Thyroid gland (tissue), 4 donors: ENCODE measurements around the gene ANKRD6. TPM values are rescaled to one million over a fixed set of nuclear protein-coding genes. Genes with fewer than 3 reads are reported as not detected.

Source experiments
- DNase-seq, 2 donors: peaks; one replicate each; pipeline ENCODE4 v3.0.0-alpha.2; 2019
- H3K27ac ChIP-seq, 3 donors: fragments of 200-600 bp; sonication (generic); 1 replicate in 2 of 3; 2 replicates in 1 of 3; pipeline ENCODE4 v1.5.1; 2016 to 2019; ENCODE audit warnings: mild to moderate bottlenecking in 1 of 3, moderate library complexity in 1 of 3
- H3K27me3 ChIP-seq: fragments of 200-600 bp; sonication (generic); one replicate; pipeline ENCODE4 v1.5.1; 2019
- H3K36me3 ChIP-seq, 2 donors: fragments of 200-600 bp; sonication (generic); one replicate each; pipeline ENCODE4 v1.5.1; 2016 to 2019
- H3K4me1 ChIP-seq, 2 donors: fragments of 200-600 bp; sonication (generic); one replicate each; pipeline ENCODE4 v1.5.1; 2017 to 2019
- H3K4me3 ChIP-seq, 3 donors: fragments of 200-600 bp; sonication (generic); replicated peaks in 1 of 3; 1 replicate in 2 of 3; 2 replicates in 1 of 3; pipeline ENCODE4 v1.5.1; 2016; ENCODE audit warnings: mild to moderate bottlenecking in 1 of 3
- H3K9me3 ChIP-seq: fragments of 200-600 bp; sonication (generic); one replicate; pipeline ENCODE4 v1.5.1; 2017
- POLR2A ChIP-seq, 2 donors: fragments of 450-650 bp; IDR thresholded peaks; one replicate each; pipeline ENCODE4 v1.6.1; 2017; ENCODE audit warnings: antibody characterized with exemption in 2 of 2, mild to moderate bottlenecking in 2 of 2, moderate library complexity in 1 of 2
- WGBS, 2 donors: methylation state at CpG; one replicate each; pipeline ENCODE4 v1.1.5; 2017; 5-methylcytosine and 5-hydroxymethylcytosine counted together
- intact Hi-C: fragments of 100-400 bp; cut with DNase I; formaldehyde crosslinking; loops from one replicate; pipeline ENCODE4 v1.15.1; 2023
- total RNA-seq, 4 donors: library from RNA; depleted of rRNA; stranded (reverse); fragments of >200 nt; gene quantifications; one replicate each; pipeline ENCODE4 v1.2.3, GENCODE V29; 2016
- TF ChIP-seq, protein P1 (sequence below), 6 experiments: fragments of 200-600 bp in 3 of 6; fragments of 450-650 bp in 3 of 6; sonication (generic) in 3 of 6; IDR thresholded peaks; one replicate each; pipeline ENCODE4 v1.5.1; 2016 to 2019; ENCODE audit warnings: antibody characterized with exemption in 6 of 6, mild to moderate bottlenecking in 2 of 6, inconsistent platforms in 1 of 6, moderate library complexity in 1 of 6

The ANKRD6 gene
- total RNA-seq, 4 donors from 2014 or later: 18.2 to 50.6 (median 20.6) TPM

GRCh38 chr6:89585154-89585553, 152.2 kb downstream of the ANKRD6 start:
- TF ChIP-seq, protein P1, sequence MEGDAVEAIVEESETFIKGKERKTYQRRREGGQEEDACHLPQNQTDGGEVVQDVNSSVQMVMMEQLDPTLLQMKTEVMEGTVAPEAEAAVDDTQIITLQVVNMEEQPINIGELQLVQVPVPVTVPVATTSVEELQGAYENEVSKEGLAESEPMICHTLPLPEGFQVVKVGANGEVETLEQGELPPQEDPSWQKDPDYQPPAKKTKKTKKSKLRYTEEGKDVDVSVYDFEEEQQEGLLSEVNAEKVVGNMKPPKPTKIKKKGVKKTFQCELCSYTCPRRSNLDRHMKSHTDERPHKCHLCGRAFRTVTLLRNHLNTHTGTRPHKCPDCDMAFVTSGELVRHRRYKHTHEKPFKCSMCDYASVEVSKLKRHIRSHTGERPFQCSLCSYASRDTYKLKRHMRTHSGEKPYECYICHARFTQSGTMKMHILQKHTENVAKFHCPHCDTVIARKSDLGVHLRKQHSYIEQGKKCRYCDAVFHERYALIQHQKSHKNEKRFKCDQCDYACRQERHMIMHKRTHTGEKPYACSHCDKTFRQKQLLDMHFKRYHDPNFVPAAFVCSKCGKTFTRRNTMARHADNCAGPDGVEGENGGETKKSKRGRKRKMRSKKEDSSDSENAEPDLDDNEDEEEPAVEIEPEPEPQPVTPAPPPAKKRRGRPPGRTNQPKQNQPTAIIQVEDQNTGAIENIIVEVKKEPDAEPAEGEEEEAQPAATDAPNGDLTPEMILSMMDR (IDR thresholded peaks at IDR 0.05): no peak
- no peak for TF ChIP-seq POLR2A (IDR thresholded peaks at IDR 0.05)

DNA sequence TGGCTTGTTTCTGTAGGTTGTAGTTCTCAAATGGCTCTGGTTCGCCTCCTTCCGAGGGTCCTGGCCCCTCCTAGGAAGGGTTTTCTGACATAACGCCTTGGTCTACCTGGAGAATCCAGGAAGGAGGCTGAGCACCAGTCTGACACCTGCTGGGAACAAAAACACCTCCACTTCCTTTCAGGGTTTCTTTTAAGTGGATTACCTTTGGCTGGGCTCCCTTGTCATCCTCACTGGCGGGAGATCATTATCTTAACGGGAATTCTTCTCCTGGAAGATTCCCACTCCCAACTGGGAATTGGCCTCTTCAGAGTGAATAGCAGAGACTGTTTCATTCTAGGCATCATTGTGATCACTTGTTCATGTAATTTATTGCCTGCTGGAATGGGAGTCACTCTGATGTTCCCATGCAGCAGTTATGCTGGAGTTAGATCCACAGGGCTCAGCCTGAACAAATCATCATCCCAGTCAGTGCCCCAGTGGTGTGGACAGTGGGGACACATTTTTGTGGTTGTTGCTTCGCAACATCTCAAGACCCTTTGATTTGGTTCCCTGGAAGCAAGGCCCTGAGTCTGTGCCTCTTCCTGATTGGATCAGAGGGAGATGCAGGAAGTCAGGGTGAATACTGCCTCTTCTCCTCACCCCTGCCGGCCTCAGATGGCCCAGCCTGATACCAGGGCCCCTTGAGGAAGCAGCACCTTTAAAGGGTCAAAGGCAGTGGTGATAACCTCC, 156.5 kb downstream of the ANKRD6 start:
- H3K36me3 ChIP-seq: peaks cover 0 to 5% of the 10 kb centered on the region in 2 donors
- H3K27ac ChIP-seq: no peak overlapping the region
- DNase-seq: no peak
- intact Hi-C loops: no loop called here
- no peaks in the 10 kb centered on the region for H3K27me3 ChIP-seq
- 70 to 73% methylated on average over 7 of the region's 7 CpGs for WGBS, 2 donors
- H3K4me1 ChIP-seq: no peaks in the 10 kb centered on the region
- TF ChIP-seq POLR2A (IDR thresholded peaks at IDR 0.05): no peak
- TF ChIP-seq, protein P1 (IDR thresholded peaks at IDR 0.05): no peak
- H3K9me3 ChIP-seq: no peaks in the 10 kb centered on the region
- H3K4me3 ChIP-seq: no peak overlapping the region

More at GRCh38 chr6:89585154-89585553, 152.2 kb downstream of the ANKRD6 start:
- intact Hi-C loops: no loop called here
- no peak overlapping the region for H3K27ac ChIP-seq
- WGBS, 2 donors: 89 to 90% methylated on average over 1 of the region's 1 CpG
- peaks cover 0 to 6% of the 10 kb centered on the region in 2 donors for H3K36me3 ChIP-seq
- no peaks in the 10 kb centered on the region for H3K9me3 ChIP-seq
- H3K4me3 ChIP-seq: no peak overlapping the region
- no peaks in the 10 kb centered on the region for H3K27me3 ChIP-seq
- no peaks in the 10 kb centered on the region for H3K4me1 ChIP-seq
- DNase-seq: no peak

DNA sequence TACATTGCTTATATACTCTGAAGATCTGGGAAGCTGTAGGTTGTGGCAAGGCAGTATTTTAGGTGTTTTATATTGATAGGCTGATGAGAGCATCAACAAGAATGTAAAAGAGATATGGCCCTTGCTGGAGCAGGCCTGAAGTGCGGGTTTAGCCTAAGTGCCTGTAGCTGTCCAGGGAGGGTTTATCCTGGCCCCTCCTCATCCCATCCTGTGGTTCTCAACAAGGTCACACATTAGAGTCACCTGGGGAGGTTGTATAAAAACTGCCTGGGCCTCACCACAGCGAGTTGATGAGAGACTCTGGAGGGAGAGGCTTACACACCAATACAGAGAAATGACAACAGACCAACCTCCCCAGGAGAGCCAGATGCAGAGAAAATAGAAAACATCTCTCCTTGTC, 157.2 kb downstream of the ANKRD6 start:
- Histone ChIP-seq H3K4me1 (no peaks in the 10 kb centered on the region), H3K4me3 (no peak overlapping the region), H3K27me3 (no peaks in the 10 kb centered on the region), H3K27ac (no peak overlapping the region), H3K9me3 (no peaks in the 10 kb centered on the region), H3K36me3 (no peaks in the 10 kb centered on the region)
- intact Hi-C loops: no loop called here
- 66 to 72% methylated on average over 2 of the region's 2 CpGs for WGBS, 2 donors
- TF ChIP-seq, protein P1 (IDR thresholded peaks at IDR 0.05): no peak
- TF ChIP-seq POLR2A (IDR thresholded peaks at IDR 0.05): no peak
- DNase-seq: no peak

DNA sequence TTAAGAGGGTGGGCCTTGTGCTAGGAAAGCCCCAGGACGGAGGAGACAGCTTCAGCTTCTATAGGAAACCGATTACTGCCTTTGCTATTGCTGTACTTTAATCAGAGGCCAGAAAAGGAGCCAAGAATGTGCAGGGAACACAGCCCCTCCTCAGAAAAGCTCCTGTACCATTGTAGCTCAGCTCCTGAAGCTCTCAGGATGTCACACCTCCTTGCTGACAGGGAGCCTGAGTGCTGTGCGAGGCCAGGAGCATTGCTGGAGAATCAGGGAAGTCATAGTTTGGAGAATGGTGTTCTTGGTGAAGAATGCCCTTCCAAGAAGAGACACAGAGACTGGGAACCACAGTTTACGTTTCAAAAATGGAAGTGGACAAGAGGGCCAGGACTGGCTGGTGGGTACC, 158.8 kb downstream of the ANKRD6 start:
- Histone ChIP-seq H3K4me1 (no peaks in the 10 kb centered on the region), H3K9me3 (no peaks in the 10 kb centered on the region), H3K27me3 (no peaks in the 10 kb centered on the region), H3K4me3 (no peak overlapping the region), H3K36me3 (no peaks in the 10 kb centered on the region), H3K27ac (no peak overlapping the region)
- intact Hi-C loops: no loop called here
- TF ChIP-seq, protein P1 (IDR thresholded peaks at IDR 0.05): no peak
- no peak for TF ChIP-seq POLR2A (IDR thresholded peaks at IDR 0.05)
- no peak for DNase-seq
- WGBS, 2 donors: 88 to 93% methylated on average over 4 of the region's 4 CpGs

DNA sequence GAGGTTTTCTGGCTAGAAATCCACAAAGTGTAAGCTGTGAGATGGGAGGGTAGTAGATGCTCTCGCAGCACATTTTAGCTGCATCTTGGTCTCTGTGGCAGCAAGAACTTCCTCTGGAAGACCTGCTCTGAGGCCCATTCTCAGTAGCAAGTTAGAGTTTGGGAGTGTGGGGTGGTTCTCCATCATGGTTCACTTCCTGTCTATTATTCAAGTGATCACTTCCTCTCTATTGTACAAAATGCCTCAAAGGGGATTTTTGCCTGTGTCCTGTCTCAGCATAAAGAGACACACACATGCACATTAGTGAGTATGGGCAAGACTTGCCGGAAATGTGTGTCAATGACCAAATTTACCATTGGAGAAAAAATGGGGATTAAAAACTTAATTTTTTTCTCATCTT, 163.1 kb downstream of the ANKRD6 start:
- DNase-seq: no peak
- Histone ChIP-seq H3K27ac (no peak overlapping the region), H3K9me3 (no peaks in the 10 kb centered on the region), H3K4me3 (no peak overlapping the region), H3K27me3 (no peaks in the 10 kb centered on the region), H3K4me1 (no peaks in the 10 kb centered on the region), H3K36me3 (no peaks in the 10 kb centered on the region)
- 85 to 91% methylated on average over 2 of the region's 2 CpGs for WGBS, 2 donors
- TF ChIP-seq, protein P1 (IDR thresholded peaks at IDR 0.05): no peak
- TF ChIP-seq POLR2A (IDR thresholded peaks at IDR 0.05): no peak
- intact Hi-C loops: no loop called here
